ENCODE data around the gene FARP2.

DNA sequence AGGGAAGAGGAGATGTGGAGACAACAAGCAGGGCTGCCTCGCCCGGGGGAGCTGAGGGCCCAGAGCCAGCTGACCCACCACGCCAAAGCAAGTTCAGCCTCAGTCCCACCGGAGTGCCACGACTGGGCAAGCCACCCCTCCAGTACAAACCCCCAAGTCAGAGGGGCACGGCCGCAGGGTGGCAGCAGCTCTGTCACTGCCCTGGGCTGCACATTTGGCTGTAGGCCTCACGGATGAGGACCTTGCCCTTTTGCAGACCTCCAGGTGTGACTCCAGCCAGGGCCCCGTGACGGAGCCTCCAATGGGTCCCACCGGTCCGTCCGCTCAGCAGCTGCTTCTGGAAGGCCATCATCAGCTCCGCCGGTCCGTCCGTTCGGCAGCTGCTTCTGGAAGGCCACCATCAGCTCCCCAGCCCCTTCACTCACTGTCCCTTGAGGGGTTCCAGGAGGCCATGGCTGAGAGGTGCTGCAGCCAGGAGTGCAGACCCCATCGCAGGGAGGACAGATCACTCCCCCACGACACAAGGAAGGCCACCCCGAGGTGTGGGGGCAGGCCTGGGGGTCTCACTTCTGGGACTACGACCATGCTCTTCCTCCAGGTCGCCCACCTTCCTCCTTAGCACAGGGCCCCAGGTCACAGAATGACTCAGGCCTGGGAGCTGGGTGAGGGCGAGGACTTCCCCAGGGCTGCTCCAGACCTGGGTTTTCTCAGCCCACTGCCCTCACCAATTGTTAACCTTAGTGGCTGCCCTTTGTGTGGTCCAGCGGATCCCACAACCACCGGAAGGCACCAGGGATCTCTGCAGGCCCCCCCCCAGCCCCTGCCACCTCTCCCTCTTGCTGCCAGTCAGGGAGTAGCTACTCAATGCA, 176.9 kb downstream of the FARP2 start:
- TF ChIP-seq POLR2A (IDR thresholded peaks at IDR 0.05): no peak
- TF ChIP-seq, protein P1, sequence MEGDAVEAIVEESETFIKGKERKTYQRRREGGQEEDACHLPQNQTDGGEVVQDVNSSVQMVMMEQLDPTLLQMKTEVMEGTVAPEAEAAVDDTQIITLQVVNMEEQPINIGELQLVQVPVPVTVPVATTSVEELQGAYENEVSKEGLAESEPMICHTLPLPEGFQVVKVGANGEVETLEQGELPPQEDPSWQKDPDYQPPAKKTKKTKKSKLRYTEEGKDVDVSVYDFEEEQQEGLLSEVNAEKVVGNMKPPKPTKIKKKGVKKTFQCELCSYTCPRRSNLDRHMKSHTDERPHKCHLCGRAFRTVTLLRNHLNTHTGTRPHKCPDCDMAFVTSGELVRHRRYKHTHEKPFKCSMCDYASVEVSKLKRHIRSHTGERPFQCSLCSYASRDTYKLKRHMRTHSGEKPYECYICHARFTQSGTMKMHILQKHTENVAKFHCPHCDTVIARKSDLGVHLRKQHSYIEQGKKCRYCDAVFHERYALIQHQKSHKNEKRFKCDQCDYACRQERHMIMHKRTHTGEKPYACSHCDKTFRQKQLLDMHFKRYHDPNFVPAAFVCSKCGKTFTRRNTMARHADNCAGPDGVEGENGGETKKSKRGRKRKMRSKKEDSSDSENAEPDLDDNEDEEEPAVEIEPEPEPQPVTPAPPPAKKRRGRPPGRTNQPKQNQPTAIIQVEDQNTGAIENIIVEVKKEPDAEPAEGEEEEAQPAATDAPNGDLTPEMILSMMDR (IDR thresholded peaks at IDR 0.05): no peak

Measured in body of pancreas (tissue), 4 donors.